Body of pancreas (tissue), 4 donors: Measurements from ENCODE around the gene ZG16B.

ENCODE experiments used
- CTCF ChIP-seq, 7 experiments: fragments of 450-650 bp in 4 of 7; fragments of 200-600 bp in 3 of 7; sonication (generic) in 3 of 7; IDR thresholded peaks; one replicate each; pipeline ENCODE4 v1.5.1; 2016 to 2019; ENCODE audit warnings: antibody characterized with exemption in 7 of 7
- POLR2A ChIP-seq, 3 donors: fragments of 450-650 bp; IDR thresholded peaks; one replicate each; pipeline ENCODE4 v1.6.1; 2016; ENCODE audit warnings: antibody characterized with exemption in 3 of 3, mild to moderate bottlenecking in 2 of 3

- TF ChIP-seq CTCF (IDR thresholded peaks at IDR 0.05) (no peak), POLR2A (IDR thresholded peaks at IDR 0.05) (no peak)
Observed at GRCh38 chr16:2814551-2815298, 15.4 kb upstream of the ZG16B start.
